Measurements from ENCODE around the gene FAHD1.

FAHD1 gene

GRCh38 chr16:1818204-1818872, 8.7 kb upstream of the FAHD1 start:
- no peak for DNase-seq

GRCh38 chr16:1818873-1819525, 8.0 kb upstream of the FAHD1 start:
- no peak for DNase-seq

- DNase-seq = no peak
These were observed 7.4 kb upstream of the FAHD1 start for GRCh38 chr16:1819611-1820010.

GRCh38 chr16:1820096-1820945, 6.7 kb upstream of the FAHD1 start:
- peak; percentile 98 for DNase-seq

GRCh38 chr16:1820946-1821290, 6.1 kb upstream of the FAHD1 start:
- no peak for DNase-seq

GRCh38 chr16:1821861-1822611, 5.0 kb upstream of the FAHD1 start:
- DNase-seq = no peak

- DNase-seq = no peak
These were observed 4.2 kb upstream of the FAHD1 start for GRCh38 chr16:1822801-1823200.

- DNase-seq = peak; percentile 91
These were observed 3.2 kb upstream of the FAHD1 start for GRCh38 chr16:1823821-1824220.

GRCh38 chr16:1825381-1825863, 1.6 kb upstream of the FAHD1 start:
- DNase-seq = no peak

GRCh38 chr16:1825864-1826690, 929 bp upstream of the FAHD1 start:
- peak; percentile 63 for DNase-seq

- peak; percentile 57 for DNase-seq
These were observed 1.8 kb downstream of the FAHD1 start for GRCh38 chr16:1828645-1829410.

- DNase-seq = peak; percentile 38
These were observed 3.2 kb downstream of the FAHD1 start for GRCh38 chr16:1830213-1830612.

- no peak for DNase-seq
These were observed 4.4 kb downstream of the FAHD1 start for GRCh38 chr16:1831186-1832075.

GRCh38 chr16:1832838-1833454, 5.9 kb downstream of the FAHD1 start:
- DNase-seq = peak; percentile 98

- DNase-seq = no peak
These were observed 7.1 kb downstream of the FAHD1 start for GRCh38 chr16:1834096-1834495.

GRCh38 chr16:1839554-1839953, 12.5 kb downstream of the FAHD1 start:
- no peak for DNase-seq

GRCh38 chr16:1845985-1846384, 19.0 kb downstream of the FAHD1 start:
- no peak for DNase-seq

GRCh38 chr16:1846416-1846815, 19.4 kb downstream of the FAHD1 start:
- no peak for DNase-seq

- no peak for DNase-seq
These were observed 24.0 kb downstream of the FAHD1 start for GRCh38 chr16:1850981-1851380.

- DNase-seq = no peak
These were observed 24.8 kb downstream of the FAHD1 start for GRCh38 chr16:1851793-1852192.

Measured in hematopoietic multipotent progenitor cell treated with erythropoietin and hydrocortisone succinate and interleukin-3 and kit ligand, for 8 days (in vitro differentiated cells).